HCT116 (cell line): ENCODE measurements around the gene PEMT.

ENCODE experiments used
- CTCF ChIP-seq, 3 experiments: fragments of 200-600 bp in 1 of 3; sonication (generic) in 1 of 3; IDR thresholded peaks in 2 of 3; conservative IDR thresholded peaks in 1 of 3; 2 replicates each; pipeline ENCODE4 v1.5.1; 2012 to 2017; ENCODE audit warnings: low read depth in 2 of 3, low read length in 2 of 3, antibody characterized with exemption in 1 of 3, borderline replicate concordance in 1 of 3, control low read depth in 1 of 3, mild to moderate bottlenecking in 1 of 3, mixed read lengths in 1 of 3, mixed run types in 1 of 3, moderate library complexity in 1 of 3; ENCODE audit not compliant: insufficient read depth in 1 of 3
- EZH2 ChIP-seq: fragments of 200-600 bp; sonication (generic); IDR thresholded peaks from 2 replicates; pipeline ENCODE4 v1.6.1; 2017; ENCODE audit warnings: antibody characterized with exemption, mixed run types
- JUND ChIP-seq: IDR thresholded peaks from 2 replicates; pipeline ENCODE4 v1.6.1; 2012
- POLR2A ChIP-seq: IDR thresholded peaks from 2 replicates; pipeline ENCODE4 v1.7.0; 2011; ENCODE audit warnings: borderline replicate concordance; ENCODE audit not compliant: insufficient read depth, insufficient read length; ENCODE audit errors: extremely low read depth
- POLR2AphosphoS5 ChIP-seq: IDR thresholded peaks from 2 replicates; pipeline ENCODE4 v1.6.1; 2011; ENCODE audit warnings: mild to moderate bottlenecking, low read depth, low read length, moderate library complexity
- REST ChIP-seq: IDR thresholded peaks from 2 replicates; pipeline ENCODE4 v1.6.1; 2012; ENCODE audit warnings: low read depth
- YY1 ChIP-seq: IDR thresholded peaks from 2 replicates; pipeline ENCODE4 v1.6.1; 2011; ENCODE audit warnings: low read length, low read depth, moderate library complexity, mild to moderate bottlenecking; ENCODE audit not compliant: insufficient replicate concordance; ENCODE audit errors: extremely low read depth
- ZFX ChIP-seq: fragments of 450-650 bp; IDR thresholded peaks from 2 replicates; pipeline ENCODE4 v1.6.1; 2017

GRCh38 chr17:17513626-17514025, 77.9 kb downstream of the PEMT start:
- TF ChIP-seq CTCF (IDR thresholded peaks at IDR 0.05 in 2 of 3, conservative IDR thresholded peaks at IDR 0.05 in 1 of 3; ENCODE audit: borderline replicate concordance in 1 of 3, insufficient read depth in 1 of 3, low read depth in 2 of 3, low read length in 2 of 3): no peak
- no peak for TF ChIP-seq POLR2A
- no peak for TF ChIP-seq POLR2AphosphoS5
- no peak for TF ChIP-seq JUND
- TF ChIP-seq ZFX: no peak
- TF ChIP-seq REST: no peak
- no peak for TF ChIP-seq YY1
- TF ChIP-seq EZH2: no peak
